Measurements from ENCODE around the gene TMEM263. TPM values are rescaled to one million over a fixed set of nuclear protein-coding genes. Genes with fewer than 3 reads are reported as not detected.
"Not testable (repeated sequence)": the region's sequence is repeated elsewhere in the genome, so short reads cannot be mapped to it uniquely, and the experiment has no call there.

TMEM263 gene
- total and polyA plus RNA-seq, 2 donors: 25.3 to 46.4 TPM

DNA sequence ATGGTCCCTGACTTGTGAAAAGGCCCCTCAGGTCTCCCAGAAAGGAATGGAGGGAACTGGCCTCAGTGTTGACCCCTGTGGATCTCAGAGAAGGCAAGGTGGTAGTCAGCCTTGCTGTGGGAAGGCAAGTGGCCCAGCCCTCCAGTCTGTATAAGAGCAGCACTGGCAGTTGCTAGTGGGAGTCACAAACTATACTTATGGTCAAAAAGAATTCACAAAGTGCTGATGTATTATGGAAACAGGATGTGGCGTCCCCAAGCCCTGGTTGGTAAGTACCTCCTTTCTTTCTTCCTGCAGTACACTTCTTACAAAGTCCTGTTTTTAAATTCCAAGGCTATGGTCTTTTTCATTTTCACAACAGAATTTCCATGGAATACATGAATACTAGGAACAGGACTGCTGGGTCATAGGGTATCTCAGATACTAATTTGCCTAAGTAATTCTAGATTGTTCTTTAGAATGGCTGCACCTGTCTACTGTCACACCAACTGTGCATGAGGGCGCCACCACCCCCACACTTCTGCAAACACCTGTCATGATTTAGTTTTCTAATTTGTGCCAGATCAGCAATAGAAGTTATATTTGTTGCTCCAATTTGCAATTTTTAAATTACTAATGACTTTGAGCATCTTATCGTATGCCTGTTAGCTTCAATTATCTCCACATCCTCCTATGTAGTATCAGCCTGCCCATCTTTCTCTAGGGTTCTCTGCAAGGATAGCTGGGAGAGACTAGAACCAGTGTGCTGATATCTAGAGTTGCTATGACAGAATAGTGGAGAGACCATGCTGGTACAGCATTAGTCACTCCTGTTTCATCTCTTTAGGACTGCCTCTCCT lies 40.7 kb upstream of the TMEM263 start:
- 70% methylated on average over 3 of the region's 3 CpGs for WGBS
- Histone ChIP-seq H3K27me3 (ENCODE audit: control insufficient read depth in 2 of 2, insufficient read depth in 1 of 2, low read length in 1 of 2) (peaks cover 0 to 19% of the 10 kb centered on the region in 2 donors), H3K4me3 (ENCODE audit: low read length in 2 of 2) (no peak overlapping the region)

DNA sequence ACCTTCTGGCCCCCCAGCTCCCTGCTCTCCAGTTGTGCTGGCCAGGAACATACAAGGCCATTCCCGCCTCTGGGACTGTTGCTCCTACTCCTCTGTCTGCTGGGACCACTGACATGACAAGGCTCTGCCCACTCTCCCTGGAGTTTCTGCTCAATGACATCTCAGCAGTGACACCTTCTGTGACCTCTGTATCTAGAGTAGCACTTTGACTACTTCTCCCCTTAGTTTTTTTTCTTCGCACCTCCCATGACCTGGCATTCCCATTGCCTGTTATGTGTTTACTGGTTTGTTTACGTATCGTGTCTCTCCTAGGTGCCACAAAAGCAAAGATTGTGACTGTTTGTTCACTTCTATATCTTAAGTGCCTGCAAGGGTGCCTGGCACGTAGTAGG lies 40.1 kb upstream of the TMEM263 start:
- 85% methylated on average over 5 of the region's 5 CpGs for WGBS
- DNase-seq (ENCODE audit: low read depth in 6 of 9, low spot score in 9 of 9): no peak
- peaks cover 0 to 19% of the 10 kb centered on the region in 2 donors for H3K27me3 ChIP-seq (ENCODE audit: control insufficient read depth in 2 of 2, insufficient read depth in 1 of 2, low read length in 1 of 2)

More for the DNA sequence above, 40.7 kb upstream of the TMEM263 start:
- Histone ChIP-seq H3K27ac (ENCODE audit: low read depth in 1 of 2, low read length in 1 of 2) (peak overlapping the region in 1 of 2 donors; percentile 79), H3K4me1 (ENCODE audit: control insufficient read depth in 2 of 2, insufficient read depth in 2 of 2, low read length in 2 of 2) (peaks cover 7 to 10% of the 10 kb centered on the region in 2 donors), H3K9me3 (ENCODE audit: control insufficient read depth in 2 of 2, insufficient read depth in 1 of 2, low read length in 1 of 2) (no peaks in the 10 kb centered on the region), H3K36me3 (ENCODE audit: control insufficient read depth in 2 of 2, insufficient read depth in 2 of 2, low read length in 1 of 2) (no peaks in the 10 kb centered on the region)
- peak in 5 of 9 donors; percentile 7 to 55 (median 23) for DNase-seq (ENCODE audit: low read depth in 6 of 9, low spot score in 9 of 9)

DNA sequence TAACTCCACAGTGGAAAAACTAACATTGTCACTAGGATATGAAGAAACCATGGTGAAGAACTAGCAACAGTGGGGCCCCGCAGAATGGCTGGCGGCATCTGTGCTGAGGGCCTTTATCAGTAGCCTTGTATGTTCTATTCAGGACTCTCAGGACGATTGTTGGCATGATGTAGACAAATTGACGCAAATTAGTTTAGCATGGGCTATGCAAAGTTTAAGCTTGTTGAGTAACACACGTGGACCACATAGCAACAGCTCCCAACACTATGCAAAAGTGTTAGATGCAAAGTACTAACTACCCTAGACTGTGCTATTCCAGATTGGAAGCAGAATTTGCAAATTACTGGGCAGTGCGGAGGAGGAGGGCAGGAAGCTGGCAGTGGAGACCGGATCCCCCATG lies 38.2 kb upstream of the TMEM263 start:
- no peak for DNase-seq (ENCODE audit: low read depth in 6 of 9, low spot score in 9 of 9)
- Histone ChIP-seq H3K9me3 (ENCODE audit: control insufficient read depth in 2 of 2, insufficient read depth in 1 of 2, low read length in 1 of 2) (no peaks in the 10 kb centered on the region), H3K36me3 (ENCODE audit: control insufficient read depth in 2 of 2, insufficient read depth in 2 of 2, low read length in 1 of 2) (no peaks in the 10 kb centered on the region), H3K27me3 (ENCODE audit: control insufficient read depth in 2 of 2, insufficient read depth in 1 of 2, low read length in 1 of 2) (peaks cover 0 to 21% of the 10 kb centered on the region in 2 donors), H3K27ac (ENCODE audit: low read depth in 1 of 2, low read length in 1 of 2) (no peak overlapping the region), H3K4me1 (ENCODE audit: control insufficient read depth in 2 of 2, insufficient read depth in 2 of 2, low read length in 2 of 2) (peaks cover 7 to 10% of the 10 kb centered on the region in 2 donors), H3K4me3 (ENCODE audit: low read length in 2 of 2) (no peak overlapping the region)
- 53% methylated on average over 7 of the region's 7 CpGs for WGBS

More for the DNA sequence above, 40.1 kb upstream of the TMEM263 start:
- Histone ChIP-seq H3K4me1 (ENCODE audit: control insufficient read depth in 2 of 2, insufficient read depth in 2 of 2, low read length in 2 of 2) (peaks cover 7 to 10% of the 10 kb centered on the region in 2 donors), H3K4me3 (ENCODE audit: low read length in 2 of 2) (no peak overlapping the region), H3K9me3 (ENCODE audit: control insufficient read depth in 2 of 2, insufficient read depth in 1 of 2, low read length in 1 of 2) (no peaks in the 10 kb centered on the region), H3K27ac (ENCODE audit: low read depth in 1 of 2, low read length in 1 of 2) (no peak overlapping the region), H3K36me3 (ENCODE audit: control insufficient read depth in 2 of 2, insufficient read depth in 2 of 2, low read length in 1 of 2) (no peaks in the 10 kb centered on the region)

DNA sequence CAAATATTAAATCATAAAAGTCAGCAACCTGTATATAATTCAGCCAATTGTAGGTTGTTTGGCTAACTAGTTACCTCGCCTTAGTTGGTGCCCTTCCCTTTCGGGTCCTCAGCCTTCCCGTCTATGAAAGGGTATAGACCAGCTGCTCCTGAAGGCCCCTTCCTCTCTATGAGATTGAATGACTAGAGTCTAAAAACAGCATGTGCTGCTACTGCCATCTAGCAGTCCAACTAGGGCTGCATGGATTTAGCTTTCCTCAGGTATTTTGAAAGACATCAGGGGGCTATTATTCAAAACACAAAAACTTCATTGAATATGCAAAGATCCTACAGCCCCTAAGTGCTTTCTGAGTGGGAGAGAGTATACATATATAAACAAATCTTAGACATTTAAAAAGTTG lies 37.0 kb upstream of the TMEM263 start:
- 5% methylated on average over 3 of the region's 3 CpGs for WGBS
- Histone ChIP-seq H3K9me3 (ENCODE audit: control insufficient read depth in 2 of 2, insufficient read depth in 1 of 2, low read length in 1 of 2) (no peaks in the 10 kb centered on the region), H3K36me3 (ENCODE audit: control insufficient read depth in 2 of 2, insufficient read depth in 2 of 2, low read length in 1 of 2) (no peaks in the 10 kb centered on the region), H3K27ac (ENCODE audit: low read depth in 1 of 2, low read length in 1 of 2) (no peak overlapping the region), H3K27me3 (ENCODE audit: control insufficient read depth in 2 of 2, insufficient read depth in 1 of 2, low read length in 1 of 2) (peaks cover 0 to 15% of the 10 kb centered on the region in 2 donors), H3K4me1 (ENCODE audit: control insufficient read depth in 2 of 2, insufficient read depth in 2 of 2, low read length in 2 of 2) (peaks cover 7 to 10% of the 10 kb centered on the region in 2 donors), H3K4me3 (ENCODE audit: low read length in 2 of 2) (no peak overlapping the region)
- peak in 5 of 9 donors; percentile 13 to 62 (median 40) for DNase-seq (ENCODE audit: low read depth in 6 of 9, low spot score in 9 of 9)

DNA sequence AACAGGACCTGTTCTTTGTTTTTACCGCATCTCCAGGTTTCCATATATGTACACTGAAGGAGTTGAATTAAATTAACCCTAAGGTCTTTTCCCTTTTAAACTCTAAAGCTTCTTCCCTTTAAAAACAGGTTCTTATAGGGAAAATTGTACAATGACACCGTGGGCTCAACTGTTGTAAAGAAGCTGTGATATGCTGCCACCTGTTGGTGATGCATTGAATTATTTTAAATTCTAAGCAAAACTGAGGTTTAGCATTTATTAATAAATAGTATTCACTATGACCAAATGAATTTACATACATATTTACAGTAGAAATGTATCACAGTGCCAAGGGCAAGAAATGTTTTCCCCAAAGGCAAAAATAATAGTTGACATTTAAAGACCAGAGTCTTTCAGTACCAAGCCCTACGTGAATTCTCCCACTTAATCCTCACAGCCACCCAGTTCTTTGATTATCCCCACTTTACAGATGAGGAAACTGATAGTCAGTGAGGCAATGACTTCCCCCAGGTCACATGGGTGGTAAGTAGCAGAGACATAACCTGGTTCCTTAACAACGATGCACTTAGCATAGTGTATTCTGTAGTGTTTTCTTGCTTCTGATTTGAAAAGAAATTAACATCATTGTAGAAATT lies 35.7 kb upstream of the TMEM263 start:
- H3K4me3 ChIP-seq (ENCODE audit: low read length in 2 of 2): no peak overlapping the region
- H3K27me3 ChIP-seq (ENCODE audit: control insufficient read depth in 2 of 2, insufficient read depth in 1 of 2, low read length in 1 of 2): peaks cover 0 to 13% of the 10 kb centered on the region in 2 donors
- no peak overlapping the region for H3K27ac ChIP-seq (ENCODE audit: low read depth in 1 of 2, low read length in 1 of 2)
- WGBS: 44% methylated on average over 4 of the region's 4 CpGs
- peaks cover 3 to 4% of the 10 kb centered on the region in 2 donors for H3K4me1 ChIP-seq (ENCODE audit: control insufficient read depth in 2 of 2, insufficient read depth in 2 of 2, low read length in 2 of 2)
- no peaks in the 10 kb centered on the region for H3K36me3 ChIP-seq (ENCODE audit: control insufficient read depth in 2 of 2, insufficient read depth in 2 of 2, low read length in 1 of 2)
- peak in 6 of 9 donors; percentile 19 to 64 (median 36) for DNase-seq (ENCODE audit: low read depth in 6 of 9, low spot score in 9 of 9)
- no peaks in the 10 kb centered on the region for H3K9me3 ChIP-seq (ENCODE audit: control insufficient read depth in 2 of 2, insufficient read depth in 1 of 2, low read length in 1 of 2)

DNA sequence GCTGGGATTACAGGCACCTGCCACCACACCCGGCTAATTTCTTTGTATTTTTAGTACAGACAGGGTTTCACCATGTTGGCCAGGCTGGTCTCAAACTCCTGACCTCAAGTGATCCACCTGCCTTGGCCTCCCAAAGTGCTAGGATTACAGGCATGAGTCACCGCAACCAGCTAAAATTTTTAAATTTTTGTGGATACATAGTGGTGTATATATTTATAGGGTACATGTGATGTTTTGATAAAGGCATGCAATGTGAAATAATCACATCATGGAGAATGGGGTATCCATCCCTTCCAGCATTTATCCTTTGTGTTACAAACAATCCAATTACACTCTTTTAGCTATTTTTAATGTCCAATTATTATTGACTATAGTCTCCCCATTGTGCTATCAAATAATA lies 33.7 kb upstream of the TMEM263 start:
- DNase-seq (ENCODE audit: low read depth in 6 of 9, low spot score in 9 of 9); H3K4me1 ChIP-seq (ENCODE audit: control insufficient read depth in 2 of 2, insufficient read depth in 2 of 2, low read length in 2 of 2); H3K4me3 ChIP-seq (ENCODE audit: low read length in 2 of 2); H3K9me3 ChIP-seq (ENCODE audit: control insufficient read depth in 2 of 2, insufficient read depth in 1 of 2, low read length in 1 of 2); H3K36me3 ChIP-seq (ENCODE audit: control insufficient read depth in 2 of 2, insufficient read depth in 2 of 2, low read length in 1 of 2); H3K27ac ChIP-seq (ENCODE audit: low read depth in 1 of 2, low read length in 1 of 2); H3K27me3 ChIP-seq (ENCODE audit: control insufficient read depth in 2 of 2, insufficient read depth in 1 of 2, low read length in 1 of 2): not testable (repeated sequence)
- 93% methylated on average over 2 of the region's 2 CpGs for WGBS

DNA sequence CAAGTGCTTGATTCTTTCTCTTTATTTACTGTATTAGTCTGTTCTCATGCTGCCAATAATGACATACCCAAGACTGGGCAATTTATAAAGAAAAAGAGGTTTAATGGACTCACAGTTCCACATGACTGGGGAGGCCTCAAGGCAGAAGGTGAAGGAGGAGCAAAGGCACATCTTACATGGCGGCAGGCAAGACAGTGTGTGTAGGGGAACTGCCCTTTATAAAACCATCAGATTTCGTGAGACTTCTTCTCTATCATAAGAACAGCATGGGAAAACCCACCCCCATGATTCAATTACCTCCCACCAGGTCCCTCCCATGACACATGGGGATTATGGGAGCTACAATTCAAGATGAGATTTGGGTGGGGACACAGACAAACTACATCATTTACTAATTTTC lies 32.1 kb upstream of the TMEM263 start:
- not testable (repeated sequence) for H3K36me3 ChIP-seq (ENCODE audit: control insufficient read depth in 2 of 2, insufficient read depth in 2 of 2, low read length in 1 of 2); H3K27me3 ChIP-seq (ENCODE audit: control insufficient read depth in 2 of 2, insufficient read depth in 1 of 2, low read length in 1 of 2); H3K9me3 ChIP-seq (ENCODE audit: control insufficient read depth in 2 of 2, insufficient read depth in 1 of 2, low read length in 1 of 2); H3K4me3 ChIP-seq (ENCODE audit: low read length in 2 of 2); H3K4me1 ChIP-seq (ENCODE audit: control insufficient read depth in 2 of 2, insufficient read depth in 2 of 2, low read length in 2 of 2); H3K27ac ChIP-seq (ENCODE audit: low read depth in 1 of 2, low read length in 1 of 2); DNase-seq (ENCODE audit: low read depth in 6 of 9, low spot score in 9 of 9)
- WGBS: 97% methylated on average over 2 of the region's 2 CpGs

DNA sequence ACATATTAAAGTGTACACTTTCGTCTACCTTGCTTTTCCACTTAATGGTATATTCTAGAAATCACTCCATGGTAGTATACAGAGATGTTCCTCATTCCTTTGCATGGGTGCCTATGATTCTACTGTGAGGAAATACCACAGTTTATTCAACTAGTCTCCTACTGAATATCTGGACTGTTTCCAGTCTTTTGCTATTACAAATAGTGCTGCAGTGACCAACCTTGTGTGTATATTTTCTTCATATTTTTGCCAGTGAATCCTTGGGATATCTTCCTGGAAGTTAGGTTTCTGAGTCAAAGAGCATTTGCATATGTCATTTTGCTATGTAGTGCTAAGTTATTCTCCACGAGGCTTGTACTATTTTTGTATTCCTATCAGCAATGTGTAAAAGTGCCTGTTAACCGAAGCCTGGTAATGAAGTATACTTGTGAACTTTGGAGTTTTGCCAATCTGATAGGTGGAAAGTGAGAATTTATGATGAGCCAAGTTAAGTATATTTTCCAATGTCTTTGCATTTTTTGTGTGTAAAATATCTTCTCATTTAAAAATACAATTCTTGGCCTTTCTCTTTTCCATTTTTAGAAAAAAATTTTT lies 31.3 kb upstream of the TMEM263 start:
- peaks cover 0 to 2% of the 10 kb centered on the region in 2 donors for H3K27me3 ChIP-seq (ENCODE audit: control insufficient read depth in 2 of 2, insufficient read depth in 1 of 2, low read length in 1 of 2)
- no peaks in the 10 kb centered on the region for H3K9me3 ChIP-seq (ENCODE audit: control insufficient read depth in 2 of 2, insufficient read depth in 1 of 2, low read length in 1 of 2)
- H3K4me1 ChIP-seq (ENCODE audit: control insufficient read depth in 2 of 2, insufficient read depth in 2 of 2, low read length in 2 of 2): no peaks in the 10 kb centered on the region
- 78% methylated on average over 3 of the region's 3 CpGs for WGBS
- DNase-seq (ENCODE audit: low read depth in 6 of 9, low spot score in 9 of 9): no peak
- no peak overlapping the region for H3K27ac ChIP-seq (ENCODE audit: low read depth in 1 of 2, low read length in 1 of 2)
- no peaks in the 10 kb centered on the region for H3K36me3 ChIP-seq (ENCODE audit: control insufficient read depth in 2 of 2, insufficient read depth in 2 of 2, low read length in 1 of 2)
- H3K4me3 ChIP-seq (ENCODE audit: low read length in 2 of 2): no peak overlapping the region

DNA sequence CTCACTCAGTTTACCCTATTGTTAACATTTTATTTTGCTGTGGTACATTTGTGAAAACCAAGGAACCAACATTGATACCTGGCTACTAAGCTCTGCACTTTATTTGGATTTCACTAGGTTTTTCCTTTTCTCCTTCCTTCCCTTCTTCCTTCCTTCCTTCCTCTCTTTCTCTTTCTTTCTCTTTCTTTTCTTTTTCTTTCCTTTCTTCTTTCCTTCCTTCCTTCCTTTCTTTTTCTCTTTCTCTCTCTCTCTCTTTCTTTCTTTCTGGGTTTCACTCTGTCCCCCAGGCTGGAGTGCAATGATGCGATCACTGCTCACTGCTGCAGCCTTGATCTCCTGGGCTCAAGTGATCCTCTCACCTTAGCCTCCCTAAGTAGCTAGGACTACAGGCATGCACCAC lies 29.1 kb upstream of the TMEM263 start:
- 100% methylated on average over 1 of the region's 1 CpG for WGBS
- peaks cover 0 to 2% of the 10 kb centered on the region in 2 donors for H3K27me3 ChIP-seq (ENCODE audit: control insufficient read depth in 2 of 2, insufficient read depth in 1 of 2, low read length in 1 of 2)
- H3K4me3 ChIP-seq (ENCODE audit: low read length in 2 of 2): no peak overlapping the region
- H3K9me3 ChIP-seq (ENCODE audit: control insufficient read depth in 2 of 2, insufficient read depth in 1 of 2, low read length in 1 of 2): no peaks in the 10 kb centered on the region
- no peaks in the 10 kb centered on the region for H3K4me1 ChIP-seq (ENCODE audit: control insufficient read depth in 2 of 2, insufficient read depth in 2 of 2, low read length in 2 of 2)
- DNase-seq (ENCODE audit: low read depth in 6 of 9, low spot score in 9 of 9): no peak
- no peak overlapping the region for H3K27ac ChIP-seq (ENCODE audit: low read depth in 1 of 2, low read length in 1 of 2)
- H3K36me3 ChIP-seq (ENCODE audit: control insufficient read depth in 2 of 2, insufficient read depth in 2 of 2, low read length in 1 of 2): no peaks in the 10 kb centered on the region

All from thymus (tissue), 11 donors.